ENCODE results near the gene HTR4.

The HTR4 gene

GRCh38 chr5:148651528-148651927, 2.8 kb downstream of the HTR4 start:
- Mint-ChIP-seq H3K27ac (no peak overlapping the region), H3K36me3 (ENCODE audit: low read depth) (no peaks in the 10 kb centered on the region), H3K27me3 (ENCODE audit: low read depth, poor library complexity) (peaks cover 54% of the 10 kb centered on the region), H3K9me3 (no peaks in the 10 kb centered on the region), H3K4me1 (peaks cover 1% of the 10 kb centered on the region), H3K4me3 (no peak overlapping the region)
- TF ChIP-seq CTCF (IDR thresholded peaks at IDR 0.05), result no peak
- DNase-seq, result no peak

GRCh38 chr5:148645527-148645926, 8.8 kb downstream of the HTR4 start:
- DNase-seq, result no peak
- Mint-ChIP-seq H3K9me3 (no peaks in the 10 kb centered on the region), H3K4me1 (no peaks in the 10 kb centered on the region), H3K36me3 (ENCODE audit: low read depth) (no peaks in the 10 kb centered on the region), H3K27ac (no peak overlapping the region), H3K4me3 (no peak overlapping the region), H3K27me3 (ENCODE audit: low read depth, poor library complexity) (peaks cover 3% of the 10 kb centered on the region)
- TF ChIP-seq CTCF (IDR thresholded peaks at IDR 0.05), result no peak

GRCh38 chr5:148641735-148642134, 12.6 kb downstream of the HTR4 start:
- Mint-ChIP-seq H3K4me1 (no peaks in the 10 kb centered on the region), H3K9me3 (no peaks in the 10 kb centered on the region), H3K27ac (no peak overlapping the region), H3K36me3 (ENCODE audit: low read depth) (no peaks in the 10 kb centered on the region), H3K4me3 (no peak overlapping the region), H3K27me3 (ENCODE audit: low read depth, poor library complexity) (no peaks in the 10 kb centered on the region)
- no peak for DNase-seq
- TF ChIP-seq CTCF (IDR thresholded peaks at IDR 0.05), result no peak

GRCh38 chr5:148640471-148640870, 13.9 kb downstream of the HTR4 start:
- no peaks in the 10 kb centered on the region for H3K9me3 Mint-ChIP-seq
- no peak for DNase-seq
- H3K27me3 Mint-ChIP-seq (ENCODE audit: low read depth, poor library complexity), result no peaks in the 10 kb centered on the region
- no peak overlapping the region for H3K27ac Mint-ChIP-seq
- no peaks in the 10 kb centered on the region for H3K36me3 Mint-ChIP-seq (ENCODE audit: low read depth)
- no peaks in the 10 kb centered on the region for H3K4me1 Mint-ChIP-seq
- no peak overlapping the region for H3K4me3 Mint-ChIP-seq
- no peak for TF ChIP-seq CTCF (IDR thresholded peaks at IDR 0.05)

GRCh38 chr5:148639081-148639480, 15.2 kb downstream of the HTR4 start:
- H3K4me3 Mint-ChIP-seq, result no peak overlapping the region
- no peaks in the 10 kb centered on the region for H3K36me3 Mint-ChIP-seq (ENCODE audit: low read depth)
- H3K9me3 Mint-ChIP-seq, result no peaks in the 10 kb centered on the region
- no peak for DNase-seq
- TF ChIP-seq CTCF (IDR thresholded peaks at IDR 0.05), result no peak
- no peaks in the 10 kb centered on the region for H3K4me1 Mint-ChIP-seq
- H3K27ac Mint-ChIP-seq, result no peak overlapping the region
- no peaks in the 10 kb centered on the region for H3K27me3 Mint-ChIP-seq (ENCODE audit: low read depth, poor library complexity)

GRCh38 chr5:148636353-148636752, 18.0 kb downstream of the HTR4 start:
- no peak for DNase-seq
- Mint-ChIP-seq H3K4me3 (no peak overlapping the region), H3K9me3 (no peaks in the 10 kb centered on the region), H3K27ac (no peak overlapping the region), H3K4me1 (peaks cover 12% of the 10 kb centered on the region), H3K36me3 (ENCODE audit: low read depth) (no peaks in the 10 kb centered on the region), H3K27me3 (ENCODE audit: low read depth, poor library complexity) (peaks cover 3% of the 10 kb centered on the region)
- TF ChIP-seq CTCF (IDR thresholded peaks at IDR 0.05), result no peak
